Central memory CD8-positive, alpha-beta T cell (primary cell): Measurements from ENCODE around the gene RPS6KA3.
A peak's percentile ranks its signal among the peaks of the same experiment; 100 is the strongest.

ENCODE experiments used
- ATAC-seq: fragments of 150-1000 bp; cut with Tn5 transposase; replicated peaks from 2 replicates; pipeline ENCODE4 v1.10.0; 2022; ENCODE audit warnings: mild to moderate bottlenecking, moderate FRiP score, moderate number of reproducible peaks; ENCODE audit not compliant: poor library complexity, severe bottlenecking; ENCODE audit errors: extremely low read depth
- DNase-seq, 2 donors: peaks; one replicate each; pipeline ENCODE4 v3.0.0; 2021; ENCODE audit warnings: low spot score in 2 of 2
- H3K27ac Mint-ChIP-seq: one replicate; pipeline ENCODE4 v1.8.0; 2022; ENCODE audit warnings: low read depth, mild to moderate bottlenecking, moderate library complexity, mixed read lengths
- H3K27me3 Mint-ChIP-seq: one replicate; pipeline ENCODE4 v1.8.0; 2022; ENCODE audit warnings: mixed read lengths
- H3K36me3 Mint-ChIP-seq: one replicate; pipeline ENCODE4 v1.8.0; 2022; ENCODE audit warnings: mild to moderate bottlenecking, moderate library complexity, mixed read lengths; ENCODE audit not compliant: insufficient read depth
- H3K4me1 Mint-ChIP-seq: one replicate; pipeline ENCODE4 v1.8.0; 2022; ENCODE audit warnings: mixed read lengths
- H3K4me3 Mint-ChIP-seq: one replicate; pipeline ENCODE4 v1.8.0; 2022; ENCODE audit warnings: mild to moderate bottlenecking, moderate library complexity, mixed read lengths
- H3K9me3 Mint-ChIP-seq: one replicate; pipeline ENCODE4 v1.8.0; 2022; ENCODE audit warnings: mixed read lengths

The RPS6KA3 gene

GRCh38 chrX:20149326-20149725 lies 117.4 kb downstream of the RPS6KA3 start:
- peaks cover 19% of the 10 kb centered on the region for H3K36me3 Mint-ChIP-seq
- no peak overlapping the region for H3K27ac Mint-ChIP-seq
- H3K9me3 Mint-ChIP-seq, result no peaks in the 10 kb centered on the region
- H3K4me1 Mint-ChIP-seq, result no peaks in the 10 kb centered on the region
- DNase-seq, result no peak
- H3K27me3 Mint-ChIP-seq, result no peaks in the 10 kb centered on the region
- no peak overlapping the region for H3K4me3 Mint-ChIP-seq
- ATAC-seq, result no peak

DNA sequence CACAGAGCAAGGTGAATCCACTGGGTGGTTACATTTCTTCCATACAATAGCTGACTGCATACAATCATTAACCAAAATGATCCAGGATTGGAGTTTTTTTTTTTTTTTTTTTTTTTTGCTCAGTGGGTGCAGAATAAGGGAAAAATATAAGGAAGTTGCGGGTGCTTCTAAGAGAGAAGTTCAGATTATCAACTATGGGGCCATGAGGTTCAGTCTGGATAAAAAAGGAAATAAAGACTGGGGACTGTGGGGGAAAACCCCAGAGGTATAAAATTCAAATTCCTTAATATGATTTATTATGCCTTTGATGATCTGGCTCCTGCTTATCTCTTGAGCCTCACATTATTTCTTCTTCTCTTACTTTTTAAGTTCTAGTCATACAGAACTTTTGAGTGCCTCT lies 119.1 kb downstream of the RPS6KA3 start:
- H3K27me3 Mint-ChIP-seq, result no peaks in the 10 kb centered on the region
- DNase-seq (no peak), ATAC-seq (no peak)
- H3K4me3 Mint-ChIP-seq, result no peak overlapping the region
- no peak overlapping the region for H3K27ac Mint-ChIP-seq
- no peaks in the 10 kb centered on the region for H3K4me1 Mint-ChIP-seq
- no peaks in the 10 kb centered on the region for H3K9me3 Mint-ChIP-seq
- peaks cover 11% of the 10 kb centered on the region for H3K36me3 Mint-ChIP-seq

GRCh38 chrX:20144491-20144890 lies 122.2 kb downstream of the RPS6KA3 start:
- Mint-ChIP-seq H3K9me3 (no peaks in the 10 kb centered on the region), H3K4me3 (no peak overlapping the region), H3K27ac (no peak overlapping the region), H3K36me3 (peaks cover 9% of the 10 kb centered on the region), H3K27me3 (no peaks in the 10 kb centered on the region), H3K4me1 (no peaks in the 10 kb centered on the region)
- ATAC-seq (no peak), DNase-seq (no peak)

GRCh38 chrX:20143561-20143960 lies 123.1 kb downstream of the RPS6KA3 start:
- no peak overlapping the region for H3K4me3 Mint-ChIP-seq
- ATAC-seq (no peak), DNase-seq (no peak)
- no peak overlapping the region for H3K27ac Mint-ChIP-seq
- H3K36me3 Mint-ChIP-seq, result peaks cover 11% of the 10 kb centered on the region
- H3K27me3 Mint-ChIP-seq, result no peaks in the 10 kb centered on the region
- no peaks in the 10 kb centered on the region for H3K9me3 Mint-ChIP-seq
- H3K4me1 Mint-ChIP-seq, result peaks cover 6% of the 10 kb centered on the region

DNA sequence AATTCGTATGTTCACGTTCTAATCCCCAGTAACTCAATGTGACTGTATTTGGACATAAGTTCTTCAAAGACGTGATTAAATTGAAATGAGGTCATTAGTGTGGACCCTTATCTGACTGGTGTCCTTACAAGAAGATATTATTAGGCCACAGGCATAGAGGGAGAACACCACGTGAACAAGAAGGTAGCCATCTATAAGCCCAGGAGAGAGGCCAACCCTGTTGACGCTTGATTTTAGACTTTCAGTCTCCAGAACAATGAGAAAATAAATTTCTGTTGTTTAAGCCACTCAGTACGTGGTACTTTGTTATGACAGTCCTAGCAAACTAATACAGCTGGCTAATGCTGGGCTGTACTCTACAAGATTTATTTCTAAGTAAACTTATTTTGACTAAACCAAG lies 123.6 kb downstream of the RPS6KA3 start:
- no peak overlapping the region for H3K27ac Mint-ChIP-seq
- ATAC-seq (no peak), DNase-seq (no peak)
- peaks cover 10% of the 10 kb centered on the region for H3K36me3 Mint-ChIP-seq
- no peaks in the 10 kb centered on the region for H3K27me3 Mint-ChIP-seq
- H3K4me3 Mint-ChIP-seq, result peak overlapping the region; percentile 44
- H3K4me1 Mint-ChIP-seq, result peaks cover 6% of the 10 kb centered on the region
- no peaks in the 10 kb centered on the region for H3K9me3 Mint-ChIP-seq

DNA sequence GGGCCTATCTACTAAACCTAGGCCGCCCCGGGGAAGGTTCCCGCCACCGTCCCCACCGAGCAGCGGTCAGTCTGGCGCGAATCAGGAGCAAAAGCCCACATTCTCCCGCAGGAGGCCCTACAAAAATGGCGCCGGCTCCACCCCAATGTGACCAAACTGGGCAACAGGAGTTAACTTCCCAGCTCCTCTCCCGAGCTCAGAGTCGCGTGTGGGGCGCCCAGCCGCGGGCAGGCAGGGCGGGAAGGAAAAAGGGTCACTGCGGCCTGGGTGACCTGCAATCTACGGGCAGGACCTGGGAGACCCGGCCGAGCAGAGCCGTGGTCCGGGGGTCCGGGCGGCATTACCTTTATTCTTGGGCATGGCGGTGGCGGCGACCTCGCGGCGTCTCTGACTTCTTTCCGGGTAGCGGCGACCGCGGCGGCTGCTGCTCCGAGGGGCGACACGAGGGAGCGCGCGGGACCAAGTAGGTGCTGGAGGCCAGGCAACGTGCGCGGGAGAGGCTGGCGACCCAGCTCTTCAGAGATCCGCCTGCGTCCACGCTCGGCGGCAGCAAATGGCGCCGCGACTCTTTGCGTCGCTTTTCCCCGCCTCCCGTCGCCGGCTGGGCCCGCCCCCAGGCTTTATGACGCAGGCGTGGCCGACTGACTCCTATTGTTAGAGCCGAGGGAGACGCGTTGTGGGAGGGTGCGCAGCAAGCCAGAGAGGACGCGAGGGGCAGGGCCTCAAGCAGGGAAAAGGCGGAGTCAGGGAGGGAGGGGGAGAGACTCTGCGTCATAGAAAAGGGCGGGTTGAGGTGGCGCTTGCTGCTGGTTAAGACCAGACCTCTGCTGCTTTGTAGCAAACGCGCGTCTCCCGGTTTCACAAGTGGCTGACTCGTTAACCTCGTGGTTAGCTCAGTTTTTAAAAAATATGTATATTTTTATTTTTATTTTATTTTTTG lies 125.2 kb downstream of the RPS6KA3 start, which contains the start of gene EIF1AX:
TSS of gene EIF1AX (minus strand) at position 558 of the 940 bp plus-strand sequence. CDS start at position 360, 198 bp downstream.
- Mint-ChIP-seq H3K4me1 (peaks cover 7% of the 10 kb centered on the region), H3K36me3 (peaks cover 19% of the 10 kb centered on the region), H3K9me3 (no peaks in the 10 kb centered on the region), H3K4me3 (peak within 1 kb of the TSS; percentile 84), H3K27me3 (no peaks in the 10 kb centered on the region), H3K27ac (peak within 1 kb of the TSS; percentile 78)
- peak; percentile 96 for ATAC-seq
- DNase-seq, result peak; percentile 88 to 96

- ATAC-seq (no peak), DNase-seq (no peak)
- Mint-ChIP-seq H3K27ac (peak overlapping the region; percentile 78), H3K9me3 (no peaks in the 10 kb centered on the region), H3K4me1 (peaks cover 17% of the 10 kb centered on the region), H3K36me3 (peaks cover 28% of the 10 kb centered on the region), H3K27me3 (no peaks in the 10 kb centered on the region), H3K4me3 (peak overlapping the region; percentile 84)
Measured at GRCh38 chrX:20140420-20140819, 126.3 kb downstream of the RPS6KA3 start.

- ATAC-seq, result no peak
- peaks cover 17% of the 10 kb centered on the region for H3K4me1 Mint-ChIP-seq
- H3K27me3 Mint-ChIP-seq, result no peaks in the 10 kb centered on the region
- peak overlapping the region; percentile 84 for H3K4me3 Mint-ChIP-seq
- no peaks in the 10 kb centered on the region for H3K9me3 Mint-ChIP-seq
- peaks cover 29% of the 10 kb centered on the region for H3K36me3 Mint-ChIP-seq
- DNase-seq, result no peak
- peak overlapping the region; percentile 78 for H3K27ac Mint-ChIP-seq
Measured at GRCh38 chrX:20139966-20140365, 126.7 kb downstream of the RPS6KA3 start.

DNA sequence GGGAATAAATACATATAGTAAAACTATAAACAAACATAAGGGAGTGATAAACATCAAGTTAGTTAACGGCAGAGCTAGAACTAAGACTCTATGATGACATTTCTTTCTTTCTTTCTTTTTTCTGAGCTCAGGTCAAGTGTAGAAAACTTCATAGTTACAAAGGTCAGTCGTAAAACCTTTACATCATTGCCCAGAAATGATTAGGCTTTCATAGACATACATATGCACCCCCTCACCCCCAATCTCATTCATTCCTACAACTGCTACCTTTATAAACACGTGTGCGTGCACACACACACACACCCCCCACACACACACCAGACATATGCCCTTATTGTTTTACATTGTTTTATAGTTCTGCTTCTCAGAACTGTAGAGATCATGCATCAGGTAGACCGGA lies 130.8 kb downstream of the RPS6KA3 start:
- H3K4me1 Mint-ChIP-seq, result peaks cover 17% of the 10 kb centered on the region
- no peaks in the 10 kb centered on the region for H3K9me3 Mint-ChIP-seq
- no peaks in the 10 kb centered on the region for H3K27me3 Mint-ChIP-seq
- H3K36me3 Mint-ChIP-seq, result peaks cover 42% of the 10 kb centered on the region
- peak overlapping the region; percentile 5 for H3K27ac Mint-ChIP-seq
- no peak for ATAC-seq
- no peak for DNase-seq
- H3K4me3 Mint-ChIP-seq, result no peak overlapping the region

DNA sequence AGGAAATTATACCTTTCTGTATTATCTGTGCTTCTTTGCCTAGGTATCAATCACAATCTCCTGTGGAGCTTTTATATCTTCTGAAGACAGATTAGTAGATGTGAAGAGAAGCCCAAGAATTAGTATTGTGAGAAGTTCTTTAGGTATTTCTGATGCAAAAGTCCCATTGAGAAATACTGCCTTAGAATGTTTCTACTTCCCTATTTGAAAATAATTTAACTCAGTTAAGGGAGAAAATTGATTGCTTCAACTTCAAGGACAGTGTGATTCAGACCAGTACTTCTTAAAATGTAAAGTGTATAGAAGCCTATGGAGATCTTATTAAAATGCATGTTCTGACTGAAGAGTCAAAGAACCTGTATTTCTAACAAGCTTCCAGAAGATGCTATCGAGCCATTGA lies 134.0 kb downstream of the RPS6KA3 start:
- H3K4me3 Mint-ChIP-seq, result no peak overlapping the region
- DNase-seq (no peak), ATAC-seq (no peak)
- no peak overlapping the region for H3K27ac Mint-ChIP-seq
- peaks cover 11% of the 10 kb centered on the region for H3K4me1 Mint-ChIP-seq
- H3K9me3 Mint-ChIP-seq, result no peaks in the 10 kb centered on the region
- peaks cover 52% of the 10 kb centered on the region for H3K36me3 Mint-ChIP-seq
- no peaks in the 10 kb centered on the region for H3K27me3 Mint-ChIP-seq

DNA sequence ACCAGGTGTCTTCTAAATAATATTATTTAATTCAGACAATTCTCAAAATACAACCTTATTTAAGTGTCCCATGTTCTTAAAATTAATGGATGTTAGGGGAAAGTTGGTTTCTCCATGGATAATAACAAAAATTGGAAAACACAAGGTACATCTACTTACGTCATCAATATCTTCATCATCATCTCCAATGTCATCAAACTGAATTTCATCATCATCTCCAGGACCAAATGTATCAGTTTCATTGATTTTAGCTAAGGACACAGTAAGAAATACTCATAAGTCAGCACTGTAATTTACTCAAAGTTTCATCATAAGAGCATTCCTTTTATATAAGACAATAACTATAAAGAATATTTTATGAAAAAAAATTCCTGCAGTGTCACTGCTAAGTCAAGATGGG lies 136.4 kb downstream of the RPS6KA3 start:
- Mint-ChIP-seq H3K9me3 (no peaks in the 10 kb centered on the region), H3K27me3 (no peaks in the 10 kb centered on the region), H3K36me3 (peaks cover 35% of the 10 kb centered on the region), H3K4me1 (no peaks in the 10 kb centered on the region), H3K4me3 (no peak overlapping the region), H3K27ac (no peak overlapping the region)
- ATAC-seq (no peak), DNase-seq (no peak)

DNA sequence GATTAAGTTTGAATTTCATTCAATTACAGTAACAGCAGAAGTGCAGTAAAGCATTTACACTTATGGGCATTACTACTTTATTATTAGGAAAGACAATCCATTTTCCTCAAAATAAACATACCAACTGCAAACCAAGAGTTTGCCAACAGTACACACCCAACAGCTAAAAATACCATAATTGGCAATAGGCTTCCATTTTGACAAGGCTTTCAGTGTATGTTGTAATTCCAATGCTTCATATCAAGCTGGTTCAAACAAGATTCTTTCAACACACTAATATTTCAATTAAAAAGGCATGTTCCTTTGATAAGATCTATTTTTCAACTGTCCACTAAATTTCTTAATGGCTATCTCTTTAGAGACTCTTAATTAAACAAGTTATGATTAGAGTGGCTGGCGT lies 137.2 kb downstream of the RPS6KA3 start:
- no peaks in the 10 kb centered on the region for H3K4me1 Mint-ChIP-seq
- no peak for DNase-seq
- no peaks in the 10 kb centered on the region for H3K27me3 Mint-ChIP-seq
- H3K36me3 Mint-ChIP-seq, result peaks cover 30% of the 10 kb centered on the region
- no peak for ATAC-seq
- H3K4me3 Mint-ChIP-seq, result no peak overlapping the region
- H3K27ac Mint-ChIP-seq, result no peak overlapping the region
- no peaks in the 10 kb centered on the region for H3K9me3 Mint-ChIP-seq

DNA sequence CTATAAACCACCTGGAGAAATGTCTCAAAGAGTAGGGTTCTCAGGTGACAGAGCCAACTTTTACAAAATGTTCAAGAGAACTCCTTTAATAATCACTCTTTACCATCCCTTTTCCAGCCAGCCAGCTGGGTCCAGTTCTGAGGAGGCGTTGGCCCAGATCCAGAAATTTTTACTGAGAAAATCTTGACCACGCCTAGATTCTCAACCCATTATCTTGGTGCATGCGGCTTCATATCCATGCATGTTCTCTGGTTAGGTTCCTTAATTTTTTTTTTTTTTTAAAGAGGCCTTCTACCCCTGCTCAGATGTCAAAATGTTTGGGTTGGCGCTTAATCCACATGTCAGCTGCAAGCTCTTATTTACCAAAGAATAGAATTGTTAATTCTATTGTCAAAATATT lies 138.0 kb downstream of the RPS6KA3 start:
- no peak for ATAC-seq
- peaks cover 26% of the 10 kb centered on the region for H3K36me3 Mint-ChIP-seq
- no peaks in the 10 kb centered on the region for H3K27me3 Mint-ChIP-seq
- no peak overlapping the region for H3K4me3 Mint-ChIP-seq
- no peaks in the 10 kb centered on the region for H3K4me1 Mint-ChIP-seq
- DNase-seq, result no peak
- H3K27ac Mint-ChIP-seq, result no peak overlapping the region
- no peaks in the 10 kb centered on the region for H3K9me3 Mint-ChIP-seq
